NCI-H345 treated with DMSO at 0.1 percent for 48 hours (cell line): ENCODE results near the gene PADI6.
"Not testable (repeated sequence)": the region's sequence is repeated elsewhere in the genome, so short reads cannot be mapped to it uniquely, and the experiment has no call there.

Experiments used
- DNase-seq: peaks from one replicate; lab custom pipeline; 2025; ENCODE audit not compliant: unreplicated experiment; lab: John Stamatoyannopoulos, UW

Gene PADI6

GRCh38 chr1:17371896-17372295 is at the start of gene PADI6:
TSS of gene PADI6 (plus strand) at chr1:17372196. CDS start at chr1:17372246, 50 bp downstream.
- no peak for DNase-seq

GRCh38 chr1:17328855-17329254 is 43.1 kb upstream of the PADI6 start:
- DNase-seq: no peak

- DNase-seq: no peak
These were observed 42.4 kb upstream of the PADI6 start for GRCh38 chr1:17329610-17330009.

- no peak for DNase-seq
These were observed 41.1 kb upstream of the PADI6 start for GRCh38 chr1:17330856-17331255.

- DNase-seq: no peak
These were observed 38.9 kb upstream of the PADI6 start for GRCh38 chr1:17333081-17333480.

GRCh38 chr1:17335821-17336710 is 35.9 kb upstream of the PADI6 start:
- DNase-seq: peak; percentile 8

GRCh38 chr1:17338706-17339493 is 33.1 kb upstream of the PADI6 start:
- DNase-seq: peak; percentile 16

GRCh38 chr1:17339521-17339920 is 32.5 kb upstream of the PADI6 start:
- no peak for DNase-seq

- DNase-seq: no peak
These were observed 31.6 kb upstream of the PADI6 start for GRCh38 chr1:17340358-17340757.

GRCh38 chr1:17342014-17342441 is 30.0 kb upstream of the PADI6 start:
- DNase-seq: no peak

GRCh38 chr1:17345506-17345905 is 26.5 kb upstream of the PADI6 start:
- DNase-seq: not testable (repeated sequence)

GRCh38 chr1:17346046-17346789 is 25.8 kb upstream of the PADI6 start:
- DNase-seq: no peak

GRCh38 chr1:17347769-17348592 is 24.0 kb upstream of the PADI6 start:
- DNase-seq: no peak

- no peak for DNase-seq
These were observed 23.3 kb upstream of the PADI6 start for GRCh38 chr1:17348593-17349234.

GRCh38 chr1:17350083-17350482 is 21.9 kb upstream of the PADI6 start:
- DNase-seq: no peak

GRCh38 chr1:17350928-17351446 is 21.0 kb upstream of the PADI6 start:
- DNase-seq: no peak

GRCh38 chr1:17351598-17352324 is 20.2 kb upstream of the PADI6 start:
- DNase-seq: no peak

GRCh38 chr1:17352419-17352909 is 19.5 kb upstream of the PADI6 start:
- DNase-seq: no peak

- DNase-seq: no peak
These were observed 16.1 kb upstream of the PADI6 start for GRCh38 chr1:17355898-17356297.
